Gastrocnemius medialis (tissue), 4 donors: ENCODE data around the gene CHN2. TPM values are rescaled to one million over a fixed set of nuclear protein-coding genes. Genes with fewer than 3 reads are reported as not detected.

ENCODE experiments used
- ATAC-seq, 2 donors: fragments of 150-250 bp; one replicate each; pipeline ENCODE4 v1.9.1; 2016
- DNase-seq, 2 donors: peaks; one replicate each; pipeline ENCODE4 v3.0.0-alpha.2; 2019
- H3K27ac ChIP-seq, 4 donors: fragments of 200-600 bp; sonication (generic); 1 replicate in 1 of 4; 2 replicates in 3 of 4; pipeline ENCODE4 v1.5.1; 2016 to 2018; ENCODE audit warnings: mild to moderate bottlenecking in 2 of 4, moderate library complexity in 1 of 4
- H3K27me3 ChIP-seq, 3 donors: fragments of 200-600 bp; sonication (generic) in 2 of 3; 1 replicate in 1 of 3; 2 replicates in 2 of 3; pipeline versions ENCODE4 v1.5.1 to v1.6.0; 2016 to 2019; ENCODE audit warnings: mild to moderate bottlenecking in 1 of 3, moderate library complexity in 1 of 3
- H3K36me3 ChIP-seq, 2 donors: fragments of 200-600 bp; sonication (generic) in 1 of 2; one replicate each; pipeline ENCODE4 v1.5.1; 2017 to 2018
- H3K4me1 ChIP-seq, 2 donors: fragments of 200-600 bp; sonication (generic) in 1 of 2; one replicate each; pipeline ENCODE4 v1.5.1; 2016 to 2017; ENCODE audit warnings: mild to moderate bottlenecking in 2 of 2
- H3K4me3 ChIP-seq, 4 donors: fragments of 200-600 bp; sonication (generic) in 3 of 4; 1 replicate in 1 of 4; 2 replicates in 3 of 4; pipeline ENCODE4 v1.5.1; 2016 to 2019; ENCODE audit warnings: mild to moderate bottlenecking in 2 of 4
- H3K9me3 ChIP-seq, 3 donors: fragments of 200-600 bp; sonication (generic) in 2 of 3; 1 replicate in 1 of 3; 2 replicates in 2 of 3; pipeline ENCODE4 v1.5.1; 2016 to 2019
- POLR2A ChIP-seq, 2 donors: fragments of 450-650 bp; IDR thresholded peaks; one replicate each; pipeline ENCODE4 v1.6.1; 2017; ENCODE audit warnings: antibody characterized with exemption in 2 of 2, mild to moderate bottlenecking in 2 of 2, moderate library complexity in 2 of 2
- in situ Hi-C, 4 donors: fragments of 200-750 bp; cut with MboI; loops; one replicate each; pipeline versions ENCODE4 v1.15.0 to v1.8.0; 2017; ENCODE audit warnings: low sequenced_read_pairs in 4 of 4
- intact Hi-C: fragments of 100-400 bp; cut with DNase I; formaldehyde crosslinking; loops from one replicate; pipeline ENCODE4 v1.15.1; 2023; ENCODE audit warnings: low total_unique reads
- total RNA-seq, 4 donors: library from RNA; depleted of rRNA; stranded (reverse); fragments of >200 nt; gene quantifications; one replicate each; pipeline versions ENCODE4 v1.1.0 to v1.2.3, GENCODE V29; 2016
- TF ChIP-seq, protein P1 (sequence below), 5 experiments: fragments of 450-650 bp in 3 of 5; fragments of 200-600 bp in 2 of 5; sonication (generic) in 2 of 5; IDR thresholded peaks in 4 of 5; conservative IDR thresholded peaks in 1 of 5; 1 replicate in 4 of 5; 2 replicates in 1 of 5; pipeline ENCODE4 v1.5.1; 2016 to 2019; ENCODE audit warnings: antibody characterized with exemption in 5 of 5, mild to moderate bottlenecking in 3 of 5, moderate library complexity in 3 of 5

The CHN2 gene
- total RNA-seq, 4 donors from 2014 or later = 5.9 to 11.3 (median 8.2) TPM

GRCh38 chr7:29421010-29421956 is 226.7 kb downstream of the CHN2 start:
- Histone ChIP-seq H3K4me1 (no peaks in the 10 kb centered on the region), H3K27ac (no peak overlapping the region), H3K36me3 (no peaks in the 10 kb centered on the region), H3K9me3 (no peaks in the 10 kb centered on the region), H3K27me3 (no peaks in the 10 kb centered on the region), H3K4me3 (no peak overlapping the region)
- DNase-seq = no peak
- ATAC-seq = no peak
- TF ChIP-seq, protein P1, sequence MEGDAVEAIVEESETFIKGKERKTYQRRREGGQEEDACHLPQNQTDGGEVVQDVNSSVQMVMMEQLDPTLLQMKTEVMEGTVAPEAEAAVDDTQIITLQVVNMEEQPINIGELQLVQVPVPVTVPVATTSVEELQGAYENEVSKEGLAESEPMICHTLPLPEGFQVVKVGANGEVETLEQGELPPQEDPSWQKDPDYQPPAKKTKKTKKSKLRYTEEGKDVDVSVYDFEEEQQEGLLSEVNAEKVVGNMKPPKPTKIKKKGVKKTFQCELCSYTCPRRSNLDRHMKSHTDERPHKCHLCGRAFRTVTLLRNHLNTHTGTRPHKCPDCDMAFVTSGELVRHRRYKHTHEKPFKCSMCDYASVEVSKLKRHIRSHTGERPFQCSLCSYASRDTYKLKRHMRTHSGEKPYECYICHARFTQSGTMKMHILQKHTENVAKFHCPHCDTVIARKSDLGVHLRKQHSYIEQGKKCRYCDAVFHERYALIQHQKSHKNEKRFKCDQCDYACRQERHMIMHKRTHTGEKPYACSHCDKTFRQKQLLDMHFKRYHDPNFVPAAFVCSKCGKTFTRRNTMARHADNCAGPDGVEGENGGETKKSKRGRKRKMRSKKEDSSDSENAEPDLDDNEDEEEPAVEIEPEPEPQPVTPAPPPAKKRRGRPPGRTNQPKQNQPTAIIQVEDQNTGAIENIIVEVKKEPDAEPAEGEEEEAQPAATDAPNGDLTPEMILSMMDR (IDR thresholded peaks at IDR 0.05 in 4 of 5, conservative IDR thresholded peaks at IDR 0.05 in 1 of 5) = no peak
- TF ChIP-seq POLR2A (IDR thresholded peaks at IDR 0.05) = no peak
- intact Hi-C loops (no loop called here), in situ Hi-C loops (loop anchor here in 1 of 4 donors (25.0 kb wide), 1 partner anchor 234 kb away; the partner anchor contains the start of gene CHN2)

GRCh38 chr7:29422829-29423228 is 228.3 kb downstream of the CHN2 start:
- in situ Hi-C loops = loop anchor here in 1 of 4 donors (25.0 kb wide), 1 partner anchor 236 kb away; the partner anchor contains the start of gene CHN2
- ATAC-seq (no peak), DNase-seq (no peak)

GRCh38 chr7:29424295-29424983 is 229.9 kb downstream of the CHN2 start:
- no peak overlapping the region for H3K4me3 ChIP-seq
- no peaks in the 10 kb centered on the region for H3K4me1 ChIP-seq
- no peak overlapping the region for H3K27ac ChIP-seq
- no peak for DNase-seq
- in situ Hi-C loops (loop anchor here in 1 of 4 donors (25.0 kb wide), 1 partner anchor 237 kb away; the partner anchor contains the start of gene CHN2), intact Hi-C loops (no loop called here)
- no peaks in the 10 kb centered on the region for H3K27me3 ChIP-seq
- no peak for ATAC-seq
- no peaks in the 10 kb centered on the region for H3K9me3 ChIP-seq
- TF ChIP-seq POLR2A (IDR thresholded peaks at IDR 0.05) = no peak
- TF ChIP-seq, protein P1 (IDR thresholded peaks at IDR 0.05 in 4 of 5, conservative IDR thresholded peaks at IDR 0.05 in 1 of 5) = no peak
- no peaks in the 10 kb centered on the region for H3K36me3 ChIP-seq

More at GRCh38 chr7:29422829-29423228, 228.3 kb downstream of the CHN2 start:
- Histone ChIP-seq H3K36me3 (no peaks in the 10 kb centered on the region), H3K9me3 (no peaks in the 10 kb centered on the region), H3K4me3 (no peak overlapping the region), H3K27ac (no peak overlapping the region), H3K27me3 (no peaks in the 10 kb centered on the region), H3K4me1 (no peaks in the 10 kb centered on the region)
- TF ChIP-seq POLR2A (IDR thresholded peaks at IDR 0.05) = no peak
- TF ChIP-seq, protein P1 (IDR thresholded peaks at IDR 0.05 in 4 of 5, conservative IDR thresholded peaks at IDR 0.05 in 1 of 5) = no peak
- intact Hi-C loops = no loop called here

GRCh38 chr7:29424984-29425309 is 230.4 kb downstream of the CHN2 start:
- no peak overlapping the region for H3K27ac ChIP-seq
- no peaks in the 10 kb centered on the region for H3K4me1 ChIP-seq
- in situ Hi-C loops = loop anchor here in 1 of 4 donors (25.0 kb wide), 1 partner anchor 238 kb away; the partner anchor contains the start of gene CHN2
- H3K36me3 ChIP-seq = no peaks in the 10 kb centered on the region
- TF ChIP-seq, protein P1 (IDR thresholded peaks at IDR 0.05 in 4 of 5, conservative IDR thresholded peaks at IDR 0.05 in 1 of 5) = no peak
- no peak for TF ChIP-seq POLR2A (IDR thresholded peaks at IDR 0.05)
- intact Hi-C loops = no loop called here
- ATAC-seq (no peak), DNase-seq (no peak)
- no peaks in the 10 kb centered on the region for H3K9me3 ChIP-seq
- H3K27me3 ChIP-seq = no peaks in the 10 kb centered on the region
- no peak overlapping the region for H3K4me3 ChIP-seq
